ENCODE results near the gene ABCA3. TPM values are rescaled to one million over a fixed set of nuclear protein-coding genes. Genes with fewer than 3 reads are reported as not detected.

ABCA3 gene
- total and polyA plus RNA-seq, 2 of the 8 experiments (the other 6 are each of a cell fraction or from before 2014, with no cell fraction given): 5.7 to 7.9 TPM

- TF ChIP-seq RFX5 (IDR thresholded peaks at IDR 0.05; ENCODE audit: borderline replicate concordance, low read depth, low read length) (no peak), POLR2A (IDR thresholded peaks at IDR 0.05; ENCODE audit: control extremely low read depth in 1 of 2, low read depth in 2 of 2, low read length in 2 of 2) (no peak), CHD2 (IDR thresholded peaks at IDR 0.05; ENCODE audit: low read length) (no peak), SIX5 (IDR thresholded peaks at IDR 0.05; ENCODE audit: low read depth, low read length) (no peak), MAFK (IDR thresholded peaks at IDR 0.05; ENCODE audit: low read depth, low read length) (no peak), MAX (IDR thresholded peaks at IDR 0.05) (no peak)
Observed at GRCh38 chr16:2374644-2375043, 34.1 kb upstream of the ABCA3 start (continued).

Data from H1 (cell line).